Vagina (tissue), 2 donors: ENCODE measurements around the gene GPR26.

ENCODE experiments used
- CTCF ChIP-seq, 3 experiments: fragments of 450-650 bp in 2 of 3; fragments of 200-600 bp in 1 of 3; sonication (generic) in 1 of 3; IDR thresholded peaks; one replicate each; pipeline ENCODE4 v1.5.1; 2017 to 2019; ENCODE audit warnings: antibody characterized with exemption in 3 of 3, mild to moderate bottlenecking in 2 of 3, moderate library complexity in 2 of 3
- POLR2A ChIP-seq, 2 donors: fragments of 450-650 bp; IDR thresholded peaks; one replicate each; pipeline ENCODE4 v1.6.1; 2017; ENCODE audit warnings: antibody characterized with exemption in 2 of 2, mild to moderate bottlenecking in 2 of 2, moderate library complexity in 2 of 2

GRCh38 chr10:123681285-123681684 is 15.1 kb downstream of the GPR26 start:
- TF ChIP-seq CTCF (IDR thresholded peaks at IDR 0.05) (no peak), POLR2A (IDR thresholded peaks at IDR 0.05) (no peak)
